ENCODE measurements around the gene CIAO1. TPM values are rescaled to one million over a fixed set of nuclear protein-coding genes. Genes with fewer than 3 reads are reported as not detected.
A peak's percentile ranks its signal among the peaks of the same experiment; 100 is the strongest.

Gene CIAO1
- total RNA-seq, 3 donors from 2014 or later (not counting 1 experiment from before 2014, with no cell fraction given): 74.9 to 109 (median 106) TPM

GRCh38 chr2:96225016-96225533, 41.0 kb upstream of the CIAO1 start:
- Histone ChIP-seq H3K27me3 (ENCODE audit: control insufficient read depth, insufficient read depth, low read length) (no peaks in the 10 kb centered on the region), H3K4me1 (ENCODE audit: control insufficient read depth, insufficient read depth, low read length) (no peaks in the 10 kb centered on the region), H3K27ac (ENCODE audit: low read length) (peak overlapping the region; percentile 5), H3K36me3 (ENCODE audit: control insufficient read depth, insufficient read depth, low read length) (no peaks in the 10 kb centered on the region), H3K4me3 (ENCODE audit: low read length) (no peak overlapping the region), H3K9me3 (ENCODE audit: control insufficient read depth, insufficient read depth, low read length) (no peaks in the 10 kb centered on the region)
- no peak for TF ChIP-seq CTCF (IDR thresholded peaks at IDR 0.05)
- intact Hi-C loops (cut with micrococcal nuclease): no loop called here
- WGBS (ENCODE audit: insufficient coverage): 29% methylated on average over 2 of the region's 3 CpGs
- Mint-ChIP-seq H3K4me3 (no peak overlapping the region), H3K36me3 (no peaks in the 10 kb centered on the region), H3K4me1 (no peaks in the 10 kb centered on the region), H3K27ac (no peak overlapping the region), H3K9me3 (no peaks in the 10 kb centered on the region), H3K27me3 (ENCODE audit: low read depth in 2 of 2) (no peaks in the 10 kb centered on the region)
- ATAC-seq (peak in 1 of 3 donors; percentile 18), DNase-seq (no peak)

- TF ChIP-seq CTCF (IDR thresholded peaks at IDR 0.05): no peak
- Mint-ChIP-seq H3K27ac (no peak overlapping the region), H3K4me3 (no peak overlapping the region), H3K4me1 (no peaks in the 10 kb centered on the region), H3K27me3 (ENCODE audit: low read depth in 2 of 2) (no peaks in the 10 kb centered on the region), H3K36me3 (no peaks in the 10 kb centered on the region), H3K9me3 (no peaks in the 10 kb centered on the region)
- ATAC-seq (no peak), DNase-seq (no peak)
- 96% methylated on average over 4 of the region's 4 CpGs for WGBS (ENCODE audit: insufficient coverage)
- Histone ChIP-seq H3K27ac (ENCODE audit: low read length) (no peak overlapping the region), H3K4me1 (ENCODE audit: control insufficient read depth, insufficient read depth, low read length) (peaks cover 5% of the 10 kb centered on the region), H3K36me3 (ENCODE audit: control insufficient read depth, insufficient read depth, low read length) (no peaks in the 10 kb centered on the region), H3K4me3 (ENCODE audit: low read length) (no peak overlapping the region), H3K27me3 (ENCODE audit: control insufficient read depth, insufficient read depth, low read length) (no peaks in the 10 kb centered on the region), H3K9me3 (ENCODE audit: control insufficient read depth, insufficient read depth, low read length) (no peaks in the 10 kb centered on the region)
- intact Hi-C loops (cut with micrococcal nuclease): no loop called here
Measured at GRCh38 chr2:96231316-96231715, 34.7 kb upstream of the CIAO1 start.

GRCh38 chr2:96233436-96233835, 32.6 kb upstream of the CIAO1 start:
- no peaks in the 10 kb centered on the region for H3K36me3 ChIP-seq (ENCODE audit: control insufficient read depth, insufficient read depth, low read length)
- intact Hi-C loops (cut with micrococcal nuclease): no loop called here
- Mint-ChIP-seq H3K9me3 (no peaks in the 10 kb centered on the region), H3K4me3 (no peak overlapping the region), H3K27me3 (ENCODE audit: low read depth in 2 of 2) (no peaks in the 10 kb centered on the region), H3K27ac (no peak overlapping the region), H3K4me1 (no peaks in the 10 kb centered on the region), H3K36me3 (no peaks in the 10 kb centered on the region)
- H3K9me3 ChIP-seq (ENCODE audit: control insufficient read depth, insufficient read depth, low read length): no peaks in the 10 kb centered on the region
- H3K27me3 ChIP-seq (ENCODE audit: control insufficient read depth, insufficient read depth, low read length): no peaks in the 10 kb centered on the region
- H3K4me1 ChIP-seq (ENCODE audit: control insufficient read depth, insufficient read depth, low read length): peaks cover 5% of the 10 kb centered on the region
- no peak for ATAC-seq
- 80% methylated on average over 3 of the region's 6 CpGs for WGBS (ENCODE audit: insufficient coverage)
- no peak overlapping the region for H3K27ac ChIP-seq (ENCODE audit: low read length)
- no peak for TF ChIP-seq CTCF (IDR thresholded peaks at IDR 0.05)
- H3K4me3 ChIP-seq (ENCODE audit: low read length): no peak overlapping the region
- no peak for DNase-seq

GRCh38 chr2:96233880-96234316, 32.1 kb upstream of the CIAO1 start:
- no peaks in the 10 kb centered on the region for H3K4me1 Mint-ChIP-seq
- WGBS (ENCODE audit: insufficient coverage): 75% methylated on average over 4 of the region's 4 CpGs

More at GRCh38 chr2:96233880-96234316, 32.1 kb upstream of the CIAO1 start:
- DNase-seq: no peak
- Histone ChIP-seq H3K36me3 (ENCODE audit: control insufficient read depth, insufficient read depth, low read length) (no peaks in the 10 kb centered on the region), H3K4me1 (ENCODE audit: control insufficient read depth, insufficient read depth, low read length) (peaks cover 5% of the 10 kb centered on the region), H3K27me3 (ENCODE audit: control insufficient read depth, insufficient read depth, low read length) (no peaks in the 10 kb centered on the region), H3K27ac (ENCODE audit: low read length) (no peak overlapping the region), H3K4me3 (ENCODE audit: low read length) (no peak overlapping the region), H3K9me3 (ENCODE audit: control insufficient read depth, insufficient read depth, low read length) (no peaks in the 10 kb centered on the region)
- intact Hi-C loops (cut with micrococcal nuclease): no loop called here
- Mint-ChIP-seq H3K27ac (no peak overlapping the region), H3K36me3 (no peaks in the 10 kb centered on the region), H3K4me3 (no peak overlapping the region), H3K9me3 (no peaks in the 10 kb centered on the region), H3K27me3 (ENCODE audit: low read depth in 2 of 2) (no peaks in the 10 kb centered on the region)
- ATAC-seq: no peak
- no peak for TF ChIP-seq CTCF (IDR thresholded peaks at IDR 0.05)

Measured in natural killer cell (primary cell).